GM18907 (cell line): Measurements from ENCODE around the gene MAST4.

Experiments used
- ATAC-seq: cut with Tn5 transposase; IDR thresholded peaks from one replicate; pipeline ENCODE4 v1.9.1; 2021; ENCODE audit warnings: mild to moderate bottlenecking, moderate library complexity; ENCODE audit not compliant: unreplicated experiment

MAST4 gene

GRCh38 chr5:66595756-66596635 is at the start of gene MAST4:
TSS of gene MAST4 (plus strand) at chr5:66596393. CDS start at chr5:66596656, 263 bp downstream.
- peak; percentile 99 for ATAC-seq

DNA sequence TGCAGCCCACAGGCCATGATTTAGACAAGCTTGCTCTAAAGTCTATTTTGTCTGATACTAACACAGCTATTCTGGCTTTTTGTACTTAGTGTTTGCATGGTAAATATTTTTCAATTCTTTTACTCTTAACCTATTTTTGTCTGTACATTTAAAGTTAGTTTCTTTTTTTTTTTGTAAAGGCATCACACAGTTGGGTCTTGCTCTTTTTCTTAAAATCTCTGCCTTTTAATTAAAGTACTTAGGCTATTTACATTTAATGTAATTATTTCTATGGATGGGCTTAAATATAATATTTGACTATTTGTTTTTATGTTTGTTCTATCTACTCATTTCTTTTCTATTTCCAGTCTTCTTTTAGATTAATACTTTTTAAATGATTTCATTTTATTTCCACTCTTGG is 49.7 kb upstream of the MAST4 start:
- ATAC-seq = no peak

DNA sequence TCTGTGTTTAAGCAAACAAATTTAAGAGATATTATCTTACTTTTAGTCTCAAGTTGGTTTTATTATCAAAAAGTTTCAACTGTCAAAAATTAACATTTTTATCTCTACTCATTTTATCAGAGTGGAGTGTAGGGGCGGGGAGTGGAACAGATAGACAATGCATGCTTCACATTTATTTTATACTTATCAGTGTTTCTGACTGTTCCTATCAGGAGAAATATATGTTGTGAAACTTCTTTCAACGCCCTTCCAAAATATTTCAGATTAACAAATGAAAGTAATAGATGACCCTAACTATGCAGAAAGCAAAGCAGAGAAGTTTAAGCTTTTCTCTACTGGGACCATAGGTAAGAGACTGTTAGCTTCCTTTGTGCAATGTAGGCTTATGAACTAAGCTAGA is 44.9 kb upstream of the MAST4 start:
- ATAC-seq = no peak

- ATAC-seq = no peak
Observed at GRCh38 chr5:66551945-66552344, 44.2 kb upstream of the MAST4 start.

DNA sequence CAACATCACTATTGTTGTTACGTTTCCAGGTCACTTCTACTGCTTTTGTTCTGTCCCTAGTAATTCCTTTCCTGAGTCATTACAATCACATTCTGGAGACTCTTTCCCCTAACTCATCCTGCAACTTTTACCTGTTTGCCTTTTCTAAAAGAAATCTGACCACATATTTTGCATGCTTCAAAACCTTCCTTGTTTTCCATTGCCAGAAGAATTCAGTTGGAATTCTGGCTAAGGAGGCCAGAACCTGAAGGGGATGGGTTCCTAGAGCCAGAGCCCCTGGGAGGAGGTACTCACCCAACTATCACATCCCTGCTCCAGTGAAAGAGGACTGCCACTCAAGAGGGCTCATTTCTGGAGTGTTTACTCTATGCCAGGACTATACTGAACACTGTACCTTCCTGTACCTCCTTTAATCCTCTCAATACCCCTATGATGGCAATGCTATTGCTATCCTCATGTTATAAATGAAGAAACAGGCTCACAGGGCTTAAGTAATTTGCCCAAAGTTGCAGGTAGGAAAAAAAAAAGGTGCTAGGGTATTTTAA is 42.8 kb upstream of the MAST4 start:
- no peak for ATAC-seq

DNA sequence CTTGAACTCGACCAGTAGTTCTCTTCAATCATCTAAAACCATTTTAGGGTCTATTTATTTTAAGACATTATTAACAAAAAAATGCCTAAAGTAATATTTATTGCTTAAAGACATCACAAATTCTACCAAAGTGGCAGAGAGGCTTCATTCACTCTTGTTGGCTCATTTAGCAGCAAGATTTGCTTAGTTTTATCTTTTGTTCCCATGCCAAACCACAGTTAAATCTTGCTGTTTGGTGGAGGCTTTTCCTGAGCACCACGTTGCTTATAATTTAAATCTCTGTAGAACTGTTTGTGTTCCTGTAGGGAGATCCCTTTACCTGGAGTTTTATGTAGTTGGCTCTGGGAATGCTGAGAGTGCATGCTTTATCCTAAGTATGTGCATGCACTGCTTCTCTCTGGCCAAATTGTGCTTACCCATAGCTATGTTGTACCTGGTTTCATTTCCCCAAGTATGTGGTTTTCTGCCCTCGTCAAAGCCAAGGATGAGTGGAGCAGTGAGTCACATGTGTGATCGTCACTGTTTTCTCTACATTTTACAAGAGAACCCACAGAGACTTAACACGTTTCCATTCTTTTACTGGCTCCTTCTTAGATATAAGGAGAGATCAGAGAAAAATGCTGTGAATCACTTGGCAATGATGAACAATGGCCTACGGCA is 42.1 kb upstream of the MAST4 start:
- peak; percentile 99 for ATAC-seq

DNA sequence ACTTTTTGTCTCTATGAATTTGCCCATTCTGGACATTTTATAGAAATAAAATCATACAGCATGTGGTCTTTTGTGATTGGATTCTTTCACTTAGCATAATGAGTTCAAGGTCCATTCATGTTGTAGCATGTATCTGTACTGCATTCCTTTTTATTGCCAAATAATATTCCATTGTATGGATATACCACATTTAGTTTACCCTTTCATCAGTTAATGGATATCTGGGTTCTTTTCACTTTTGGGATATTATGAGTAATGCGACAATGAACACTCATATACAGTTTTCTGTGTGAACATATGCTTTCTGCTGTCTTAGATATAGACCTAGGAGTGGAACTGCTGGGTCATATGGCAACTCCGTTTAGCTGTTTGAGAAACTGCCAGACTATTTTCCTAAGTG is 41.3 kb upstream of the MAST4 start:
- no peak for ATAC-seq

DNA sequence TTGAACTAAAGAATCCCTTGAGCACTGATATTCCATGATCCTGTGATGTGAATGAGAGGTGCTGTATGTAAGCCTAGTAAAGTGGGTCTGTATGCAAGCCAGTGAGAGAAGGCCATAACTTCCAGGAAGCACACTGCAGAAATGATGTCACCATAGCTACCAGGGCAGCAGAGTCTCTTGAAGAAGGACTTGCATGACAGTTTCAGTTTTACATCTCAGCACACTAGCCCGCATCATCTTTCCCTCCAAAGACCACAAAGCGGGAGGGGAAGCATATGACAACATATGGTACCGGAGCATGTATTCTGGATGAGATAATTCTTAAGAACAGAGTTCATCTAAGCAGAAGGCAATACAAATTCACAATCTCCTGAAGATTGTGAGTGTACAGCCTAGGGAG is 37.6 kb upstream of the MAST4 start:
- ATAC-seq = peak; percentile 68

- no peak for ATAC-seq
Observed at GRCh38 chr5:66560371-66560770, 35.8 kb upstream of the MAST4 start.

GRCh38 chr5:66561256-66561990 is 34.8 kb upstream of the MAST4 start:
- ATAC-seq = no peak

DNA sequence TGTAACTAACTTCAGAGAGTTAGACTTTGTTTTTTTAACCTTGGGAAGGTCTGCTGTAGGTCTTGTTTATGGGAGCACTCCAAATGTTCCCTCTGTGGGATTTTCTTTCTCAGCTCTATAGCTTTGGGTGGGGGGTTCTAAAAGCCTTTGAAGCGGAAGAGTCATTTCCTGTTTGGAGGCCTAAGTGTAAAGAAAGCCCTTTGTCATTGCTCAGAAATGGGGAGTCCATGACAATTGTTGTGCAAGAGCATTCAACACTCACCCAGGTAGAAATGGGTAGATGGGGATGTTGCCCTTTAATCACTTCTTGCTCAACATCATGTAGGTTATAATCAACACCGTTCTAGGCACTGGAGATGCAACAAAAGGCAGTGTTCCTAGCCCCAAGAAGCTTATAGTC is 30.3 kb upstream of the MAST4 start:
- no peak for ATAC-seq

DNA sequence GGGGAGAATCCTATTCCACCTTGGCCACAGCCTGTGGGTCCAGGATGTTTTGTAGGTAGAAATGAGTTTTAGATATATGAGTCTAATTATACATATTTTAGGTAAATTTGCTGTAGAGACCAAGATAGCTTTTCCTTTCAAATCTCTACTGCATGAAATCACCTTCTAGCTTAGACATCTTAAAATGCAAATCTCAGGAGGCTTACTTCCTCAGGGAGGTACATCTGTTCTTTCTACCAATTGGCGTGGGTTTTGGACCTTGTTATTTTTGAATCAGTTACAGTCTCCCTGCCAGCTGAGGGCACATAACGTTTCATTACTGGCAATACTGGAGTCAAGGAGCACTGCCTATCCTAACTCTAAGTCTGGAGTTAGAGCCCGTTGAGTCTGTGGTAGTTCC is 28.7 kb upstream of the MAST4 start:
- no peak for ATAC-seq

DNA sequence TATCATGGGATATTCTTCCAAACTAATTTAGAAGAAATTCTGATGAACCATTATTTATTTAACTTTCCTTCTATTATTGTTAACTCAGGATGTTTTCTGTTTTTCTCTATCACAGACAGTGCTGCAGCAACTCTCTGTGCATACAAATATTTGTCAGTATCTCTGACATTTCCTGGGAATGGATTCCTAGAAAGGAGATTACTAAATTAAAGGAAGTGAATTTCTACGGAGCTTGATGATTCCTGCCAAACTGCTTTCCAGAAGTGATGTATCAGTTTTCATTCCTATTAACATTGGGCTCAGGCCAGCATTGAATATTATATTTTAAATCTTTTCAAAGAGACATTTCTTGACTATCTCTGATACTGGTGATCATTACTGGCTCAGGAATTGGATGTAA is 26.0 kb upstream of the MAST4 start:
- no peak for ATAC-seq

DNA sequence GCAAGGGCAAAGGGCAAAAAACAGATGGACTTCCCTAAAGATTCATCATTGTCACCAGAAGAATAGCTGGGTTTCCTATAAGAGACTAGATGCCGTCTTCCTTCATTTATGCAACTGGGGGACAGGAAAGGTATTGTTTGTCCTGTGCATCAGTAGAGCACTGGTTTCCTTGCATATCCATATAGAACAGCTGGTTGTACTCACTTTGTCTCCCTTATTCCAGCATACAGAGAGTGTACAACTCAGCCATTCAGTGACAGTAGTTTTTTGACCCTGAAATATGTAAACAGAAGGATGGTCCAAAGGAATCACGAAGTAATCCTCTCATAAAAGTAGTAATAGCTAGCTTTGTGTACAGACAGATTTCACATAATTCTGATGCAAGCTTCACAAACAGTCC is 22.5 kb upstream of the MAST4 start:
- no peak for ATAC-seq

DNA sequence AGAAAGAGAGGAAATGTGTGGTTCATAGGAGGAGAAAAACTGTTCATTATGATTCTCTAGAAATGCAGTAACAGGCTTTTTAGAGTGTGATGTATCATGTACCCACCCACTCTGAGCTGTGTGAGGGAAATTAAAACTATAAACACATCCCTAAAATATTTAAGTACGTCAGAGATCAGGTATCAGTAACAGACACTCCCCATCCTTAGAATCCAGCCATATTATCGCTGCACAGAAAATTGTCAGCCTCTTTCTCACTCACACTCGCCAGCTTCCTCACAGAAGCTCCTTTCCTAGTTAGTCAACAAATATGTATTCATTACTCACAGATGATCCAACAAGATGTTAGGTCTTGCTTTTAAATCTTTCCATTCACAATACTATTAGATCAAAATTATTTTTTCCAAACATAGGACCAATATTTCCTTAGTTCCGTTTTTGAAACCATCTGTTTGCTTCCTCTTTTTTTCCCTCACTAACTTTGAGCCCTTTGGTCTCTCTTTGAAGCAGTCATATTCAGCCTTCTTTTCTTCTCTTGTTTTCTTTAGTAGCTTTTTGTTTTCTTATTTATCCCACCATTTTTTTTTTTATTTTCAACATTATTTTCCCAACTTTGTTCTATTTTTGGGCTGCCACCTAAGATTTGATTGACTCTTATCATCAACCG is 13.6 kb upstream of the MAST4 start:
- no peak for ATAC-seq

DNA sequence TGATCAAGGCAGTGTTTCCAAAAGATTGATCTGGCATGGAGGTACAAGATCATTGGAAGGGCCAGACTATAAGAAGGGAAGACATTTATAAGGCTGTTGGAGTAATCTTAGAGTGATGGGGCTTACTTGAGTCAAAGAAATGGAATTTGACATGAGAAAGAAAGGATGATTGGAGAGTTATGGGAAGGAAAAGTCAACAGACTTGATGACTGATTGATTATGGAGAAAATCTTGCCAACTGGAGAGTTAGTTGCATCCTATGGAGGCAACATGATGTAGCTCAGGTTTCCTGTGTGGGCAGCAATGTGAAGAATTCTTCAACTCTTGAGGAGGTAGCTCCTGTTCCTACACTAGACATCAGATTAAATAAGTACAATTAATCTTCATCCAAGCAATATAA is 10.9 kb upstream of the MAST4 start:
- no peak for ATAC-seq

DNA sequence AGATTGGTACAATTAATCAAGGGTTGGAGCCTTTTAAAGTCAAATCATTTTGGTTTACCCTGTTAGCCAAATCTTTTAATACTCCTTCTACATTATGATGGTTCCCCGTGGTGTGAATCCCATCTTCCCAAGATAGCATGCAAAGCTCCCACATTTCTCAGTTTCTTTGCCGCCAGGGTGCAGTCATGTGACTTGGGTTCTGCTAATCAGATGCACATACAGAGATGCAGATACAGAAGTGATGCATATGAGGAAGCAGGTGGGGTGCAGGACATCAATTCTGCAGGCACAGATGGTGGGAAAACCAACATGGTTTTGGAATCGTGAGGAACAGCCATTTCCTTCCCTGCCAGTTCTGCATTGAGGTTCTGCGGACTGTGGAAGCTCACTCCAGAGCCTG is 8.4 kb upstream of the MAST4 start:
- ATAC-seq = no peak

- peak; percentile 38 for ATAC-seq
Observed at GRCh38 chr5:66596636-66597182, 516 bp downstream of the MAST4 start.

DNA sequence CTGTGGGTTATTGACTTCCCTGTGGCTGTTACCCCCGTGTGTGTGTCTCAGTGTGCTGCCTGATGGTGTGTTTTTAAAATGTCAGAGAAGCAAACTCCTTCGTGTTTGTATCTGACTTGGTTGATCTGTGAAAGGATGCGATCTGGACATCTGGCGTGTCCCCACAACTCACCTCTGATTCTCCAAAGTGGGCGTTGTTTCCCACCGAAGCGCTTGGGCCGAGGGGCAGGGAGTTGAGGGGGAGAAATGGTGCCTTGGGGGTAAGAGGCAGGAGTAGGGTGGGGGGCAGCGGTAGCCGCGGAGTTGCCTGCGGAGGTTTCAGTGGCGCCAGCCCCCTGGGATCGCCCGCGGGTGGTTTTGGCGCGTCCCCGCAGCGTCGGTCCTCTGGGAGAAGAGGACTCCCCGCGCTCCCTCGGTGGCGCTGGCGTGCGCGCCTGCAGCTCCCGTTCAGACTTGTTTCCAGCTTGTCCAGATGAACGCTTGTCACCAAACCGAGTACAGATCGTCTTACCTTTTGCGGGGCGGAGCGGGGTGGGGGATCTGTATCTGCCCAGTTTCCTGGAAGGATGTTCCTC is 1.1 kb downstream of the MAST4 start:
- no peak for ATAC-seq

DNA sequence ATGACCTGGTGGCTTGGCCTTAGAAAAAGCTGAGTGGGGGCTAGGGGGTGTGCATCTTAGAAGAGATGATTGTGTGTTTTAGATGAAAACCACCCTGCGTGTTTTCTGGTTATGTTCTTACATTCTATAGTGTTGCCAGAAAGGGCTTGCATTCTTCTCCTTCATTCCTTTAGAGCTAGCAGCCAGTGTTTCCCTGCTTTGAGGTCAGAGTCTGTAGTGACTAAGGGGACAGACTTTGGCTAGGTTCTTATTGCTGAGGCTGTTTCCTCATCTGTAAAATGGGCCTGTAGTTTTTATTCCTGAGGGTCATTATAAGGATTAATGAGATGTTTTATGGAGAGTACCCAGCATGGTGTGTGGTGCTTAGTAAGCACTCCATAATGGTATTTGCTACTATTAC is 6.4 kb downstream of the MAST4 start:
- ATAC-seq = no peak
